HG02623 (cell line): Measurements from ENCODE around the gene SMCO4.

Experiments
- ATAC-seq: cut with Tn5 transposase; IDR thresholded peaks from one replicate; pipeline ENCODE4 v1.9.1; 2021; ENCODE audit warnings: moderate library complexity; ENCODE audit not compliant: unreplicated experiment

SMCO4 gene

DNA sequence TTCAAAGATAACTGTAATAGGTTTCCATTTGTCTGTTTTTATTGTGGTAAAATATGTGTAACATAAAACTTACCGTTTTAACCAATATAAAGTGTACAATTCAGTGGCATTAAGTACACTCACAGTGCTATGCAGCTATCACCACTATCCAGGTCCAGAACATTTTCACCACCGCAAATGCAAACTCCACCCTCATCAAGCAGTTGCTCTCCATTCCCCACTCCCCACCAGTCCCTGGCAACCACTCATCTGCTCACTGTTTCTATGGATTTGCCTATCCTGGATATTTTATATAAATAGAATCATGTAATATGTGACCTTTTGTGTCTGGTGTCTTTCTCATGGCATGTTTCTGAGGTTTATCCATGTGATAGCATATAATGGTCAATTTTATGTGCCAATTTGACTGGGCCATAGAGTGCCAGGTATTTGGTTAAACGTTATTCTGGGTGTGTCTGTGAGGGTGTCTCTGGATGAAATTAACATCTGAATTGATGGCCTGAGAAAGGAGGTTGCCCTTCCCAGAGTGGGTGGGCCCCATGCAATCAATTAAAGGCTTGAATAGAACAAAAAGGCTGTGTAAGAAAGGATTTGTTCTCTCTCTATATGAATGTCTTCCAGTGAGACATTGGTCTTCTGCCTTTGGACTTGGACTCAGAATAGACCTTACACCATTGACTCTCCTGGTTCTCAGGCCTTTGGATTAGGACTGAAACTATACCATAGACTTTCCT, 17.2 kb upstream of the SMCO4 start:
- ATAC-seq: no peak

DNA sequence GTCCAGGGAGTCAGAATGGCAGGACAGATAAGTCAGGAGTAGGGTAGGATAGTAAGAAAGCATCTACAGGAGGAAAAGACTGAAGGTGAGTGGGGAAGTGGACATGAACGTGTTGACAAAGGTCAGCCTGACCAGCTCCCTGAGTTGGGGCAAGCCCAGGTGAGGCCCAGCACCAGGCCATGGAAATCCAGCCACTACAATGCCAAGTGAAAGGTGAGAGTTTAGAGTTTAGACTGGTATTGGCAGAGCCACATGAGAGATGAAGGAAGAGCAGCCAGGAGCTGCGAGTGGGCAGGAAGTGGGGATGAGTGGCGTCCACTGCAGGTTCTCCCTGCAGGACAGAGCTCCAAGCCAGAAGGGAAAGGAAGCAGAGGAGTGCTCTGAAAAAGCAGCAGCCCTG, 16.5 kb upstream of the SMCO4 start:
- no peak for ATAC-seq

DNA sequence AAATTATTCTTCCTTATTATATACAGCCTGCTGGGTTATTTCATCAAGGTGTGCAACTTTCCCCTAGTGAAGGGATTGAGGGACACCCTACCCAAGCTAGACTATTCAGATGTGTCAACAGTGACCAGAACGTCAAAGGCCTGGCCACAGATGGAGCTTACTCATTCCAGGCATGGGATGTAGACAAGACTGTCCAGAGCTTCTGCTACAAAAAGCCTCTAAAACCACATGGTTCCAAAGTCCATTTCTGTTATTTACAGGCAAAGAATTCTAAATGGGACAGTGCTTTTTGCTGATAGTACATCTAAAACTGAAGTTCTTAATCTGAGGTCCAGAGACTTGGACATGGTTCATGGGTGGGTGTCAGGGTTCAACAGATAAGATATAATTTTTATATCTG, 9.7 kb upstream of the SMCO4 start:
- ATAC-seq: no peak

DNA sequence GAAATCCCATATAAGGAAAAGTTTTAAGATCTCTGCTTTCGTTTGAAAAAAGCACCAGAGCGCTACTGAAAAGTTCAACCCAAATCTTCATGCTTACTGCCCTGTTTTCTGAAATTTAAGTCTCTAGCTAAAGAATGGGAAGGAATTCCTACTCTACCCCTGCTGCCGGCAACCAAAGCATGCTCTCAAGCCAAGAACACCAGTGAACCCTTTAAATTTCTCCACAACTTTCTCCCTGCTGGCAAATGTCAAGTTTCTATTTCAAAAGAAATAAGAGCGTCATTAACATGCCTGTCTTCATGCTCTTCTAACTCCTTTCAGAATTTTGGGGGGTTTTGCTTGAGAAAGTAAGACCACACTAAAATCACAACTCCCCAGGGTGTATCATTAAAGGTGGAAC, 6.8 kb upstream of the SMCO4 start:
- no peak for ATAC-seq

DNA sequence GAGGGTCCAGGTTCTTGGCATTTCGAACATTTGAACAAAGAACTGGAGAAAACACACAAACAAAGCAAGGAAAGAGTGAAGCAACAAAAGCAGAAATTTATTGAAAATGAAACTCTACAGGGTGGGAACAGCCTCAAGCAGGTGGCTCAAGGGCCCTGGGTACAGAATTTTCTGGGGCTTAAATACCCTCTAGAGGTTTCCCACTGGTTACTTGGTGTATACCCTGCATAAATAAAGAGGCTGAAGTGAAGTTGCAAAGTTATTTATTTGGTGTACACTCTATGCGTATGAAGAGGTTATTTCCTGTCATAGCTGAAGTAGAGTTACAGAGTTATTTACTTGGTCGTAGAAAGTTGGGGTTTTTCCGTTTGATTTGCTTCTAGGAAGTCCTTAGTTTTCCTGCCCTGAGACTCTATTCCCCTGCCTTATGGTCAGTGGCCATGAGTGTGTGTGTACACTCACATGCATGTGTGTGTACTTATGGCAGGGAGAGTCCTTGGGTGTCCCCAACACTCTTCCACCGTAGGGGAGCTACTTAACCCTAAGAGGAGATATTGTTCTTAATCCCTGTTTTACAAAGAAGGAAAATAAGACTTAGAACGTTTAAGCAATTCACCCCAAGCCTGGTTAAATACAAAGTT, 5.6 kb upstream of the SMCO4 start:
- ATAC-seq: no peak

DNA sequence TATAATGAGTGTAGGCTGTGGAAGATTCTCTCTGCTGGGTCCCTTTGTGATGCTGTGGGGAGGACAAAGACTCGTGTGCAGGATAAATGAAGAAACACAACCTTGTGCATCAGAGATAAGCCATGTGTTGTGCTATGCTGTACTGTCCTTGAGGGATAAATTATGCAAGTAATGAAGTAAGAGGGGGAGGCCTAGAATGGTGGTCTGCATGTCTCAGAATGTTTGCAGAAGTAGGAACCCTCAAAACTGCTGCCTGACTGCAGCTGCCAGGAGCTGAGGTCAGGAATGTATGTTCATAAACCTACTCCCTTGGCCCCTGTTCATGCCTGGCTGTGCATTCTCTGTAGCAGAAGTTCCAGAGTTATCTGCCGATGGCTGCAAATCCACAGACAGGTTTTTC, 4.6 kb upstream of the SMCO4 start:
- ATAC-seq: no peak

DNA sequence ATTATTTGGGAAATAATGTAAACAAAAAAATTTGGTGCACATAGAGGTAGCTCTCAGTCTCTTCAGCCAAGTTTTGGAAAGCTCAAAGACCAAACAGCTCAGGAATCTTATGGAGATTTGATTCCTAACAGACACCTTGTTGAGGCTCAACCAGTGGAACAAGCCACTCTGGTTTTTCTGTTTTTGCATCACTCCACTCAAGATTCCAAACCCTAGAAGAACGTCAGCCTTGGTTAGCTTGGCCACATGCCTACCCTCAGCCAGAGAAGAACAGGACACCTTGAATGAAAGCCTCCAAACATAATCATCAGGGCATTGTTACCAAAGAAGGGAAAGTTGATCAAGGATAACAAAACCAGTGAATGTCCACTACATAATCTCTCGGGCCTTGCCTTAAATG, 3.8 kb upstream of the SMCO4 start:
- ATAC-seq: no peak

DNA sequence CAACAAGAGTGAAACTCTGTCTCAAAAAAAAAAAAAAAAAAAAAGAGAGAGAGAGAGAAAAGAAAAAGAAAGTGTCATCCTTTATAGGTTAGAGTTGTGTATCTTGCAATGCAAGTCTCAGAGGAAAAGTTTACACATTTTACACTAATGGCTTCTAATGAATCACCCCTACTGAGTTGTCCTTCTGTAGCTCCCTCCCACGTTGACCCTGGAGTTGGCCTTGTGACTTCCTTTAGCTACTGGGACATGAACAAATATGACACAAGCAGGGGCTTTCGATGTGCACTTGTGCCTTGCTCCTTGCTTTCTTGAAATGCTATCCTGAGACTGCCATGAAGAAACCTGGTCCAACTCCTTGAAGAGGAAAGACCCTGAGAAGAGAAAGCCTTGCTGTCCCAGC, 2.4 kb upstream of the SMCO4 start:
- no peak for ATAC-seq

DNA sequence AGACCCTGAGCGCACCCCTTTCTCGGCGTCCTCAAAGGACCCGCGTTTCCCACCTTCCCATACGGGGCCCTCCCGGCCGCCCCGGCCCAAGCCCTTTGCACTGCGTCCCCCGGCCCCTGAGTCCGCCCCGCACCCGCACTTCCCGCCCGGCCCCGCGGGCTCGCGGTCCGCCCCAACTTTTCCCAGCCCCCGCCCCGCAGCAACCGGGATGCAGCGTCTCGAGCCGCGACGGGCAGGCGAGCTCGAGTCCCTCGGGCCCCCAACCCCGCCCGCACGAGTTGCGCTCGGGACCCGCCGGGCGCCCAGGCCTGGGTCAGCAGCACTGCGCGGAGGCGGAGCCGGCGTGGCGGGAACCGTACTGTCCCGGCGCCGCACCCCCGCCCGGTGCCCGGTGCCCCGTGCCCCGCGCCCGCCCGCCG, 371 bp downstream of the SMCO4 start:
- ATAC-seq: peak; percentile 40

DNA sequence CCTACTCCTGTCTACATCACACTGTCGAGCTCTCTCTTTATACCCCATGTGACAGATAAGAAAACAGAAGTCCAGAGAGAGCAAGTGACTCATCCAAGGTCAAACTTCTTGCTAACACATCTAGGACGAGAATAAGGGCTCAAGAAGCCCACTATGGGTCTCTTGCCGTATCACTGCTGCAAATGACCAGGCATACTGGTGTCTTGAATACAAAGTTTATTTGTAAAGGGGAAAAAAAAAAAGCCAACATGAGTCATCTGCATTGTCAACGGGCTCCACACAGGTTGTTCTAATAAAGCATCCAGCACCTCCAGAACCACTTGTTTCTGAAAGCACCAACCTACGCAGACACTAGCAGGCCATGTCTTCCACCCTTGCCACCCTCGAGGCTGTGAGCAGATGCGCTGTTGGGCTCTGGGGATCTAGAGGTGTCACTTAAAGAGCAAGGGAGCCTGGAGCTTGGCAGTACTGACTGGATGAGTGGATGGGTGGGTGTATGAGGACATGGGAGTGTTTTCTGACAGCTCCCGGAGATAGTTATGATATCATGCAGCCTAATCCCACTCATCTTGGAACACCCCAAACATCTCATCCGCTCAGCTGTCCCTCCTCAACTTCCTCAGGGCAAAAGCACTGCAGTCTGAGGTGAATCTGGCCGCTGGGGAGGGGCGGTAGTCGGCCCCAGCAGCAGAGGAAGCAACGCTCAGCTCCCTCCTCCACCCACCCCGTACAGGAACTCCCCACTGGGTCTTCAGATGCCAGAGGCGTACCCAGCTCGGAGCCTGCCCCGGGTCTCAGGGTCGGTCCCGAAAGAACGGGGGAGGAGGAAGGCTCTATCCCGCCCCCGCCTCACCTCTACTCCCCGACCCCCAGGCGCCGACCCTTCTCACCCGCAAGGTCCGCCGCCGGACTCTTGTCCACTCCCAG, 1.0 kb downstream of the SMCO4 start:
- ATAC-seq: peak; percentile 40

DNA sequence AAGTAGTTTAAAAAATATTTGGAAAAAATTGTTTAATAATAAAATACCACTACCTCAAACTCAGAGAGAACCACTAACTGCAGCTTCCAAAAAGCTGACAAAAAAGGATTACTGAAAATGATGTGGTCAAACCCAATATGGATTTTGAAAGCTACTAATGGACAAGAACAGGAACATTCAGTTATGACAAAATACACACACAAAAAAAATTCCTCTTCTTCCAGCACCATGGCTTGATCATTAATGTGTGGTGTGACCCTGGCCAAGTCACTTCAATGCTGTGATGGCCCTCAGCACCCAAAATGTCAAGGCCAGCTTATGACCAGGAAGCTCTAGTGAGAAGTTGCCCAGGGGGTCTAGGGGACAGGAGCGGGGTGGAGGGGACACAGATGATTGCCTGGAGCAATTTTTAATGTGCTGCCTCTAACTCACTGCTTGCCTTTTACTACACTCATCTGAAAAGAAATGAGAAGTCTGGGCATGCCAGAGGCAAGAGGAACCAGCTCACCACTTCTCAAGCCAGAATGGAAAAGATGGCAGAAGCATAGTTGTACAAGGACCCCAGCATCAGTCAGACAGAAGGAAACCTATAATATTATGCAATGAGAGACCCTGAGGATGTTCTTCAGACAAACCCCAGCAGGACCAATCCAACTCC, 2.2 kb downstream of the SMCO4 start:
- no peak for ATAC-seq

DNA sequence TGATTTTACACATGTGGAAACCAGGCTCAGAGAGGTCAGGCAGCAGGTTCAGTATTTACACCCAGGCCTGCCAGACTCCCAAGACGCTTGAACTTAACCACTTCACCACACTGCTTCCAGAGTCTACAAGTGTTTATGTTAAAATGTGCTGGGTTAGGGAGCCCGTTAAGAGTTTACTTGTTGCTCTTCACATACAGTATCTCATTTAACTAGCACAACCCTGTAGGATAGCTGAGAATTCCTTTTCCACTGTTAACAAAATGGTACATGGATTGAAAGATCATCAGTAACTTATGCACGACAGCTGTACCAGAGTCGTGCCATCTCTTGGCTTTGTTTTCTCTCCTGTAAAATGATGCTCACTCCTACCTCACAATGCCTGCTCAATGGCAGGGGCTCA, 2.9 kb downstream of the SMCO4 start:
- ATAC-seq: no peak

DNA sequence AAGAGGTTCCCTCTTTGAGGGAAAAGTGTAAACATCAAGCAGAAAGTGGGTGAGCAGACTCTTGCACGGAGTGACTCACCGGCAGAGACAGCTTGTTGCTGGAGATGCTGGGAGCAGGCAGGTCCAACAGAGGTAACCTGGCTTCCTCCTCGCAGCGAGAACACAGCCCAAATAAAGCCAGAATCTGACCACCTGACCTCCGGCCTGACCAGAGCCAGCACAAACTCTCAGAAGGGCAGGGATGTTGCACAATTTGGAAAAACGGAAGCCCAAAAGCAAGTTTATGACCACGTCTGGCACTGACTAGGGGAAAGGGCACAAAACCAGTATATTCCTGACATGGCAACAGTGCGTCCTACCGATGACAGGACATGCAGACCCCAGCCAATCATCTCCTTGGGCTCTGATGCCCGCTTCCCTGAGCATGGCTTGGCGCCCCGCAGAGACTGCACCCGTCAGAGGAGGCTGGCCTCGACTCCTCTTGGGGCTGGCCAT, 5.4 kb downstream of the SMCO4 start:
- no peak for ATAC-seq

DNA sequence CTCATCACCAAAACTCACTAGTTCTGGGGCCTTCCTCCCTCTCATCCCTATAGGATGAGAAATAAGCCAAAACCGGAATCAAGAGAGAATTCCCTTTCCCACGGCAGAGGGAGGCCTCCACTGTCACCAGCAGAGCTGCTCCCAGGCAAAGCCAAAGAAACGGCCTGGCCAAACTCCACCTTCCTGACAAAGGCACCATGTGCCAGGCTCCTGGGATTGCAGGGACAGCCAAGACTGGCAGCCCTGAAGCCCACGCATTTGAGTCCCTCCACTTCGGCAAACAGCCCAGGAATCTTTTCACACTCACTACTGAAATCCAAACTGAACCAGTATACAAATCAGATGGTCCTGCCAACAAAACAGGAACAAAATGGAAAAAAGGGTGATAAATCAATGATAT, 6.1 kb downstream of the SMCO4 start:
- ATAC-seq: no peak

DNA sequence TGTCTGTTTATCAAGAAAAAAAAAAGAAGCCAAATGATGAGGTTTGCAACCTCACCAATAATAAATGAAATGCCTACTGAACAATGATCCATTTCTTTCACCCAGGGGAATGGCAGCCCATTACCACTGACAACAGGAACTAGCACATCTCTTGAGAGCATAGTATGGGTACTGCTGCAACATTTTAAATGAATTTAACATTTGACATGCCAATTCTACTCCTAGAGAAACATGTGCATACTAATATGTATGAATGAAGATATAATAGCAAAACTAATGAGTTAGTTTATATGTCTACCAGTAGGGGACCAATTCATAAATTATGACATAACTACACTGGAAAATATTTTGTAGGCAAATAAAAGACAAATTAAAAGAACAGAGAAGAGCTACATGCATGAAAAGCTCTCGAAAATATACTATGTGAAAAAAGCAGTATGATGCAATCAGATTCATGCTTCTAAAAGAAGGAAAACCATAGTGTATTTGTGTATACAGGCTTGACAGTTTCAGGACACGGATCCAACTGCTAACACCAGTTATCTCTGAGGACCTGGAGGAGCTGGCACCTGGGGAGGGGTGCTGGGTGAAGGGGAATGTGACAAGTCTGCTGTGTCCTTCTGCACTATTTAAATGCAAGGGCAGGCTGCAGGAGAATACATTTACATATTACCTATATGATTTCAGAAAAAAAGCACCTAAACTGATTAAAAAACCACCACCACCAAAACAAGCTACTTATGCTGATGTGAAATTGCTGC, 6.9 kb downstream of the SMCO4 start:
- ATAC-seq: no peak

DNA sequence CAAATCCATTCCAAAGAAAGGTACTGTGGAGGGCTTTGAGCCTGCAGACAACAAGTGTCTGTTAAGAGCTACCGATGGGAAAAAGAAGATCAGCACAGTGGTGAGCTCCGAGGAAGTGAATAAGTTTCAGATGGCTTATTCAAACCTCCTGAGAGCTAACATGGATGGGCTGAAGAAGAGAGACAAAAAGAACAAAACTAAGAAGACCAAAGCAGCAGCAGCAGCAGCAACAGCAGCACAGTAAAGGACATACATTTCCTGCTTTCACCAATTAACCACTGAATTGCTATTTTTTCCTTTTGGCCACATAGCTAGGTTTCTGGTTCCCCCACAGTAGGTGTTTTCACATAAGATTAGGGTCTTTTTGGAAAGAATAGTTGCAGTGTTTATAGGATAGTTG, 7.6 kb downstream of the SMCO4 start:
- ATAC-seq: peak; percentile 56

DNA sequence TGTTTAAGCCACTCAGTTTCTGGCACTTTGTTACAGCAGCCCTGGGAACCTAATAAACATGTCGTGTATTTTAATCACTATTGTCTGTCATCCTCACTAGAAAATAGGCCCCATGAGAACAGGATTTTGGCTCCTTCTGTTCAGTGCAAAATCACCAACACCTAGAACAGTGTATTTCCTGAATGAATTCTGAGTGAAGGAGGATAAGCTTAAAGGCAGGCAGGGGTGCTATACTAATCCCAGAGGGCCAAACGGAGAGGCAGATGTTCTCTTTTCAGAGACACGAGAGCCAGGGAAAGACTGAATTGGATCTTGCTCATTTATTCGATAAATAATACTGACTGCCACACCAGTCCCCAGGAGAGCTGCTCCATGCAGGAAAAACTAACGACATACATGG, 10.4 kb downstream of the SMCO4 start:
- ATAC-seq: no peak

DNA sequence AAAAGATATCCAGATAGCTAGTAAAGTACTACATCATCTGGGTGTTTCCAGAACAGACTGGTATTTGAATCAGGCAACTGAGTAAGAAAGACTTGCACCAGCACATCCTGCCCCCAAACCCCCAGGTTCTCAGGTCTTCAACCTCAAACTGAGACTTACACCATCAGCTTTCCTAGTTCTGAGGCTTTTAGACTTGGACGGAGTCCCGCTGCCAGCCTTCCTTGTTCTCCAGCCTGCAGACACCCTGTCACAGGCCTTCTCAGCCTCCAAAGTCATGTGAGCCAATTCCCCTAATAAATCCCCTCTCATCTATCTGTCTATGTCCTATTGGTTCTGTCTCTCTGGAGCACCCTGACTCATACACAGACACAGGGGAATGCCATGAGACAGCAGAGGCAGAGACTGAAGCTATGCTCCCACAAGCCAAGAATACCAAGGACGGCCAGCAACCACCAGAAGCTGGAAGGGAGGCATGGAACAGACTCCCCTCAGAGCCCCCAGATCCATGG, 10.9 kb downstream of the SMCO4 start:
- ATAC-seq: peak; percentile 24

DNA sequence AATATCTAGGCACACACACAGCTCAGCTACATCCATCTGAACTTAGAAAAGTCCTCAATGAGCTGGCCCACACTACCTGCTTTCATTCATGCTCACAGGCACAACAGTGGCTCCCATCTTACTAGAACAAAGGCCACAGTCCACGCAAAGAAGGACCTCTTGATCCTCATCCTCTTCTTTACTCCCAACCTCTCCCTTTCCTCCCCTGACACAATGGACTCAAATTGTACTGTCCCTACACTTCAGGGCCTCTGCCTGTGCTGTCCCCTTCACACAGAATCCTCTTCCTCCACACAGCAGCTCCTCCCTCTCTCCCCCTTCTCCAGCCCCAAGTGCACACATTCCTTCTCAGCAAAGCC, 12.7 kb downstream of the SMCO4 start:
- ATAC-seq: no peak
